D721Med (cell line): ENCODE measurements around the gene MMEL1.
"Not testable (repeated sequence)": the region's sequence is repeated elsewhere in the genome, so short reads cannot be mapped to it uniquely, and the experiment has no call there.

Source experiments
- DNase-seq: peaks from one replicate; pipeline ENCODE4 v3.0.0; 2011; ENCODE audit warnings: low spot score; ENCODE audit not compliant: insufficient read length
- FAIRE-seq: peaks from 2 replicates; lab custom pipeline; 2011; peaks lifted over from hg19 to GRCh38; lab: Jason Lieb, UNC
- CTCF ChIP-seq: IDR thresholded peaks from 2 replicates; pipeline ENCODE4 v1.5.1; 2012; ENCODE audit warnings: mild to moderate bottlenecking, control low read depth; ENCODE audit not compliant: insufficient read depth; ENCODE audit errors: missing control alignments

Gene MMEL1

DNA sequence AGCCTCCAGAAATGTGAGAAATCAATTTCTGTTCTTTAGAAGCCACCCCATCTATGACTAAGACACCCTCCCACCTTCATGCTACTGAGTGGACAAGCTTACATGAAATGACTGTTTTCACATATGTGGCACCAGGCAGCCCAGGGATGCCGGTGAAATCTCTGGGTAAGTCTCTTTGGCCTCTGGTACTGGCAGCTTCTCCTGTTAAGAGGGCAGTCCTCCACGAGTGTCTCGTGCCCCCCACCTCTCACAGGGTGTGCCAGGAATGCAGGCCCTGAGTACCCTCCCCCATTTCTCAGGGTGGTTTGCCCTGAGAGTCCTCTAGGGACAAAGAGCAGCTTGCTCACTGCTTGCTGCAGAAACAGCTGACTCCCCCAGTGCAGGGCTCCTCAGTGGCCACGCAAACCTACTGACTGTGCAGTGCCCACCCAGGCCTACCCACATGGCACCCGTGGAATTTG, 49.5 kb downstream of the MMEL1 start:
- TF ChIP-seq CTCF: no peak
- DNase-seq: no peak
- no peak for FAIRE-seq

GRCh38 chr1:2582391-2582790, 50.4 kb downstream of the MMEL1 start:
- FAIRE-seq (no peak), DNase-seq (no peak)
- TF ChIP-seq CTCF: no peak

GRCh38 chr1:2580691-2581090, 52.1 kb downstream of the MMEL1 start:
- no peak for TF ChIP-seq CTCF
- FAIRE-seq (no peak), DNase-seq (no peak)

DNA sequence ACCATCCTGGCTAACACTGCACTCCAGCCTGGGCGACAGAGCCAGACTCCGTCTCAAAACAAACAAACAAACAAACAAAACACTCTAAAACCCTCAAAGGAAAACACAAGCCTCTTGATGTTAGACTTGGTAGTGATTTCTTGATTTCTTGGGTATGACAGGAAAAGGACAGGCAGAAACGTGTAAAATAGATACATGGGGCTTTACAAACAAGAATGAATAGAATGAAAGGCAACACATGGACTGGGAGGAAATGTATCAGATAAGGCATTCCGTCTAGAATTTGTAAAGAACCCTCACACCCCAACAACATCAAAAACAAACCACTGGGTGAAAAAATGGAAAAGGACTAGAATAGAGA, 54.1 kb downstream of the MMEL1 start:
- DNase-seq: no peak
- no peak for FAIRE-seq
- TF ChIP-seq CTCF: no peak

GRCh38 chr1:2577565-2578075, 55.2 kb downstream of the MMEL1 start:
- not testable (repeated sequence) for DNase-seq, FAIRE-seq

DNA sequence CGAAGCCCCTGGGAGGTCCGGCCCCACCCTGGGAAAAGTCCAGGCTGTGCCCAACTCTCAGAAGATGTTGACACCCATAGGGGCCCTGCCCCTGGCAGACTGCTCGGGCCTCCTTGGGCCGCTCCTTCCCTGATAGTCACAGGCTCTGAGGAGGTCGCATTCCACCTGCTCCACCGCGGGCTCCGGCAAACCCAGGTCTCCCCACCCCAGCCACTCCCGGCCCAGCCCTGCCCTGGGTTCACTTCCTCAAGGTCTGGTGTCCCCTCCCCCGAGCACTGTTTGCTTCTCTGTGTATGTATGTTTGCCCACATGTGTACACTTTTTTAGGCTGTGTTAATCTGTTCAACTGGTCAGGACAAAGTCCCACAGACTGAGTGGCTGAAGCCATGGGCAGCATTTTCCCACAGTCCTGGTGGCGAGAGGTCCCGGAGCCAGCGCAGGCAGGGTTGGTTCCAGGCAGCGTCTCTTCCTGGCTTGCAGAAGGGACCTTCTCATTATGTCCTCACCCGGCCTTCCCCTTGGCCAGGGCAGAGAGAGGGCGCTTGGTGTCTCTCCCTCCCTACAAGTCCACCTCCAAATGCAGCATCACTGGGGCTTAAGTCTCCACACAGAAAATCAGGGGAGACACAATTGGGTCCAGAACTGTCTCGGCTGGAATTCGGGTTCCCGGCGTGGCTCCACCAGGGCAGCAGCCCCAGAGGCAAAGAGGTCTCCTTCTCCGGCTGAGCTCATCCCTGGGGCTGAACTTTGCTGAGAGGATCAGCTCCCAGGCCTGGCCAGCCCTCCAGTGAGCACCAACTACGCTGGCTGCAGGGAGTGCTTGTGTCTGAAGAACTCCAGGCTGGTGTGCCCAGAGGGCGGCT, 56.8 kb downstream of the MMEL1 start:
- no peak for DNase-seq
- FAIRE-seq: no peak
- no peak for TF ChIP-seq CTCF

GRCh38 chr1:2574350-2574749, 58.5 kb downstream of the MMEL1 start:
- DNase-seq (no peak), FAIRE-seq (no peak)
- no peak for TF ChIP-seq CTCF
